Trophoblast cell (in vitro differentiated cells and primary cell): Measurements from ENCODE around the gene KNSTRN.
A peak's percentile ranks its signal among the peaks of the same experiment; 100 is the strongest.

ENCODE experiments used
- DNase-seq, 2 donors: peaks; one replicate each; pipeline ENCODE4 v3.0.0-alpha.2; 2016
- H2AFZ ChIP-seq: 2 replicates; pipeline ENCODE4 v1.6.1; 2013; ENCODE audit warnings: low read length, moderate library complexity, mild to moderate bottlenecking; ENCODE audit not compliant: insufficient read depth, poor library complexity
- H2AK5ac ChIP-seq: 2 replicates; pipeline ENCODE4 v1.6.1; 2013; ENCODE audit warnings: mild to moderate bottlenecking, low read length
- H2BK120ac ChIP-seq: 2 replicates; pipeline ENCODE4 v1.6.1; 2013; ENCODE audit warnings: low read length, mild to moderate bottlenecking, moderate library complexity; ENCODE audit not compliant: insufficient read depth, poor library complexity
- H2BK12ac ChIP-seq: 2 replicates; pipeline ENCODE4 v1.6.1; 2013; ENCODE audit warnings: mild to moderate bottlenecking, low read length, moderate library complexity
- H2BK5ac ChIP-seq: 2 replicates; pipeline ENCODE4 v1.6.1; 2013; ENCODE audit warnings: low read length, low read depth, moderate library complexity, mild to moderate bottlenecking; ENCODE audit not compliant: poor library complexity
- H3K14ac ChIP-seq: 2 replicates; pipeline ENCODE4 v1.6.1; 2013; ENCODE audit warnings: mild to moderate bottlenecking, low read length
- H3K18ac ChIP-seq: 2 replicates; pipeline ENCODE4 v1.6.1; 2013; ENCODE audit warnings: mild to moderate bottlenecking, low read length
- H3K23ac ChIP-seq: 2 replicates; pipeline ENCODE4 v1.6.1; 2013; ENCODE audit warnings: low read length
- H3K27ac ChIP-seq: 2 replicates; pipeline ENCODE4 v1.5.1; 2013; ENCODE audit warnings: low read depth, mild to moderate bottlenecking, inconsistent platforms, low read length, moderate library complexity
- H3K27me3 ChIP-seq: 2 replicates; pipeline ENCODE4 v1.6.1; 2013; ENCODE audit warnings: inconsistent platforms, mild to moderate bottlenecking, low read length, moderate library complexity; ENCODE audit not compliant: insufficient read depth
- H3K36me3 ChIP-seq, 2 experiments: 1 replicate in 1 of 2; 2 replicates in 1 of 2; pipeline ENCODE4 v1.6.1; 2013; ENCODE audit warnings: low read length in 2 of 2, mild to moderate bottlenecking in 2 of 2, moderate library complexity in 1 of 2; ENCODE audit not compliant: insufficient read depth in 2 of 2, control insufficient read depth in 1 of 2
- H3K4ac ChIP-seq: 2 replicates; pipeline ENCODE4 v1.6.1; 2013; ENCODE audit warnings: low read depth, mild to moderate bottlenecking, low read length, moderate library complexity
- H3K4me1 ChIP-seq, 2 experiments: 1 replicate in 1 of 2; 2 replicates in 1 of 2; pipeline ENCODE4 v1.6.1; 2013; ENCODE audit warnings: low read length in 2 of 2, mild to moderate bottlenecking in 2 of 2, moderate library complexity in 1 of 2; ENCODE audit not compliant: insufficient read depth in 2 of 2, control insufficient read depth in 1 of 2
- H3K4me2 ChIP-seq: 2 replicates; pipeline ENCODE4 v1.6.1; 2013; ENCODE audit warnings: inconsistent platforms, mild to moderate bottlenecking, low read length, moderate library complexity
- H3K4me3 ChIP-seq: 2 replicates; pipeline ENCODE4 v1.5.1; 2013; ENCODE audit warnings: mild to moderate bottlenecking, low read depth, low read length, inconsistent platforms
- H3K79me1 ChIP-seq: one replicate; pipeline ENCODE4 v1.6.1; 2013; ENCODE audit warnings: low read length
- H3K79me2 ChIP-seq: 2 replicates; pipeline ENCODE4 v1.6.1; 2013; ENCODE audit warnings: low read length, mild to moderate bottlenecking; ENCODE audit not compliant: control insufficient read depth, insufficient read depth, poor library complexity
- H3K9ac ChIP-seq: 2 replicates; pipeline ENCODE4 v1.6.1; 2013; ENCODE audit warnings: mild to moderate bottlenecking, low read length
- H3K9me3 ChIP-seq: 2 replicates; pipeline ENCODE4 v1.6.1; 2013; ENCODE audit warnings: low read depth, mild to moderate bottlenecking, control low read depth, inconsistent platforms, low read length; ENCODE audit not compliant: insufficient read depth
- H4K12ac ChIP-seq: 2 replicates; pipeline ENCODE4 v1.6.1; 2013; ENCODE audit warnings: low read depth, mild to moderate bottlenecking, low read length, moderate library complexity
- H4K8ac ChIP-seq: 2 replicates; pipeline ENCODE4 v1.6.1; 2013; ENCODE audit warnings: low read depth, mild to moderate bottlenecking, low read length, moderate library complexity
- H4K91ac ChIP-seq: one replicate; pipeline ENCODE4 v1.6.1; 2013; ENCODE audit warnings: low read depth, mild to moderate bottlenecking, low read length, moderate library complexity
- WGBS: extraction: QIAGEN DNeasy Blood & Tissue Kit; methylation state at CpG from one replicate; pipeline ENCODE4 v1.1.7; 2013; ENCODE audit warnings: missing lambda C conversion rate; ENCODE audit not compliant: insufficient read length, insufficient coverage; ENCODE audit errors: extremely low coverage; 5-methylcytosine and 5-hydroxymethylcytosine counted together

KNSTRN gene

DNA sequence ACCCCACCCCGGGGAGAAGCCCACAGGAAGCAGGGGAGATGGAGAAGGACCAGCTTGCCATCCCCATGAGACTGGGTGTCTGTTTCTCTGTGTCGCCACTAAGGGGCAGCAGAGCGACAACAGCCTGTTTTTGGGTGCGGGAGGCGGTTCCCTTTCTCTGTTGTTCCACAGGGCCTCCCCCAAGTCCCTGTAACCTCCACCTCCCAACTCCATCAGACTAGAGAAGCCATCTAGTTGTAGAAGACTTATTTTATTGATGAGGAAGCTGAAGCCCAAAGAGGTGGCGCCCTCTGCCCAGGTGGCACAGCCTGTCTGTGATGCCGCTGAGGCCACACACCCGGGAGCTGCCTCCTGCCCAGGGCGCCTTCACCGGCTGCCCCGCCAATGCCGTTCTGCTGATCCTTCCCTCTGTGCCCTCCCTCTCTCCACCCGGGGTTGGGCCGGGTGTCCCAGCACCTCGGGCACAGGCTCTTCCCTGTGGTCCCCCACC, 37.8 kb upstream of the KNSTRN start:
- Histone ChIP-seq H2AFZ (no peak overlapping the region), H3K18ac (no peak overlapping the region), H4K8ac (no peak overlapping the region), H3K27ac (no peak overlapping the region), H3K9me3 (peaks cover 2% of the 10 kb centered on the region), H3K4me2 (no peak overlapping the region), H4K91ac (no peak overlapping the region), H3K4ac (no peak overlapping the region), H3K4me1 (peaks cover 0 to 3% of the 10 kb centered on the region in 2 experiments), H2BK120ac (no peak overlapping the region), H4K12ac (no peak overlapping the region), H3K36me3 (no peaks in the 10 kb centered on the region), H3K23ac (no peak overlapping the region), H3K4me3 (no peak overlapping the region), H2BK12ac (no peak overlapping the region), H3K79me1 (no peaks in the 10 kb centered on the region), H2BK5ac (no peak overlapping the region), H3K79me2 (no peaks in the 10 kb centered on the region), H3K27me3 (no peaks in the 10 kb centered on the region), H2AK5ac (no peak overlapping the region), H3K14ac (no peak overlapping the region), H3K9ac (no peak overlapping the region)
- DNase-seq, result peak in 1 of 2 donors; percentile 57
- no CpG with 5 or more reads among the region's 15 CpGs for WGBS

DNA sequence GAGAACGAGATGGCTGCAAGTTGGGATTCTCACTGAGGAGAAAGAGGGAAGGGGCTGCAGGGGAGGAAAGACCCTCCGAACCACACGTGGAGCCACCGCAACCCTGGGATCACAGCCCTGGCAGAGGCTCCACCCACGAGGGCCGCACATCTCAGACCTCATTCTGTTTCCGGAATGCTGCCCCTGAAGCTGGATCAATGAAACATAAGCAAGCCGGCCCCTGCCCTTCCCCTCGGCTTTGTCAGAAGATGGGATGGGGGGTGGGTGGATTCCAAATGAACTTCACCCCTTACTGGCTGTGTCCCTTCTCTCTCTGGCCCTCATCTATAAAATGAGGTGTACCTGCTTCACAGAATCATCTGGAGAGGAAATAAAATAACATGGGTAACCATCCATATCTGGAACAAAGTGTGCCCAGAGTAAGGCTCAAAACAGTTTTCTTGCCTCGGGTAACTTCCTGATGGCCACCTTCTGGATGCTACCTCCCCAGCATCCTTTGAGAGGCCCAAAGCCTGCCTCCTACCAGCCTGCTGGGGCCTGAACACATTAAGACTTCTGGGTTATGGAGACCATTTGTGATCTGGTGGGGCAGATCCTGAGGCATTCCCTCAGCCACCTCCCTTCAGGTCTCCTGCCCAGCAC, 37.2 kb upstream of the KNSTRN start:
- H4K8ac ChIP-seq, result no peak overlapping the region
- no peak overlapping the region for H3K4ac ChIP-seq
- H3K27me3 ChIP-seq, result no peaks in the 10 kb centered on the region
- no peaks in the 10 kb centered on the region for H3K79me2 ChIP-seq
- peaks cover 2% of the 10 kb centered on the region for H3K9me3 ChIP-seq
- H3K36me3 ChIP-seq, result no peaks in the 10 kb centered on the region
- no peaks in the 10 kb centered on the region for H3K79me1 ChIP-seq
- no peak overlapping the region for H3K18ac ChIP-seq
- H2AFZ ChIP-seq, result no peak overlapping the region
- H2BK12ac ChIP-seq, result no peak overlapping the region
- WGBS, result no CpG with 5 or more reads among the region's 10 CpGs
- H2AK5ac ChIP-seq, result no peak overlapping the region
- no peak overlapping the region for H3K4me2 ChIP-seq
- peaks cover 0 to 3% of the 10 kb centered on the region in 2 experiments for H3K4me1 ChIP-seq
- H2BK5ac ChIP-seq, result no peak overlapping the region
- no peak overlapping the region for H4K91ac ChIP-seq
- H2BK120ac ChIP-seq, result no peak overlapping the region
- no peak overlapping the region for H3K4me3 ChIP-seq
- no peak for DNase-seq
- no peak overlapping the region for H3K23ac ChIP-seq
- H3K9ac ChIP-seq, result no peak overlapping the region
- H4K12ac ChIP-seq, result no peak overlapping the region
- no peak overlapping the region for H3K14ac ChIP-seq
- H3K27ac ChIP-seq, result no peak overlapping the region

DNA sequence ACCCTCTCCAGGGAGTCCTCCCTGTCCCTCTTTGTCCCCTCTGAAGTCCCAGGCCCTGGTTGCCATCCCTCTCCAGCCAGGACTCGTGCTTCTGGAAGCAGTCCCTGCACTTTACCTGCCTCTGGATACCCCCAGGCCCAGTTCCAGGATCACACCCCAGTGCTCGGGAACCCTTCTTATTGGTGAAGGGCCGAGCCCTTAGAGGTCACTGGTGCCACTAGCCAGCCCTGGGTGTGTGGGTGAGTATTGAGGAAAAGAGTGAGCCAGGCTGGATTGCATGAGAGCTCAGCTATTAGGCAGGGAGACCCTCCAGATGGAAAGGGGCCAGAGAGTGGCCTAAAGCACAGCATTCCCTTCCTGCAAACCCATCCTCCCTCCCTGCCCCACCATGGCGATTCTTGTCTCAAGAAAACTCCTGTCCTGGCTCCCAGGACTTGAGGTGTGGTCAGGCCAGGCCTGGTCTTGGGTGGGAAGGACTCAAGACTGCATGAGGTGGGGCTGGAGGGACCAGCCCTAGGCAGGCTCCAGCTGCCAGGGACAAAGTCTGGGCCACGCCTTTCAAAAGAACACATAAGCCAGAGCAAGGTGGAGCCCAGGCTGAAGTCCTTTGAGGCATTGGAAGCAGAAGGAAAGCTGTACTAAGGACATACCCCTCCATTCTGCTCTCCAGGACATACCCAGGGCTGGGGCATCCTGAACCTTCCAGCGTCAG, 36.5 kb upstream of the KNSTRN start:
- peaks cover 2% of the 10 kb centered on the region for H3K9me3 ChIP-seq

GRCh38 chr15:40346579-40347558, 35.7 kb upstream of the KNSTRN start:
- no peaks in the 10 kb centered on the region for H3K79me2 ChIP-seq
- H2BK12ac ChIP-seq, result no peak overlapping the region
- H3K9ac ChIP-seq, result no peak overlapping the region
- no peak overlapping the region for H3K27ac ChIP-seq
- H3K4me1 ChIP-seq, result no peaks in the 10 kb centered on the region
- H3K4me2 ChIP-seq, result no peak overlapping the region
- peaks cover 2% of the 10 kb centered on the region for H3K9me3 ChIP-seq
- no peak overlapping the region for H2AFZ ChIP-seq
- H3K79me1 ChIP-seq, result no peaks in the 10 kb centered on the region
- H3K14ac ChIP-seq, result no peak overlapping the region
- H2BK120ac ChIP-seq, result no peak overlapping the region
- no peak overlapping the region for H4K8ac ChIP-seq
- no peak overlapping the region for H4K12ac ChIP-seq
- H3K18ac ChIP-seq, result no peak overlapping the region
- no peak for DNase-seq
- WGBS, result no CpG with 5 or more reads among the region's 15 CpGs
- H3K27me3 ChIP-seq, result no peaks in the 10 kb centered on the region
- H3K23ac ChIP-seq, result no peak overlapping the region
- no peaks in the 10 kb centered on the region for H3K36me3 ChIP-seq
- H2BK5ac ChIP-seq, result no peak overlapping the region
- H3K4ac ChIP-seq, result no peak overlapping the region
- no peak overlapping the region for H2AK5ac ChIP-seq
- H3K4me3 ChIP-seq, result no peak overlapping the region
- H4K91ac ChIP-seq, result no peak overlapping the region

More for the DNA sequence above, 36.5 kb upstream of the KNSTRN start:
- no peaks in the 10 kb centered on the region for H3K4me1 ChIP-seq
- H3K4me2 ChIP-seq, result no peak overlapping the region
- H2BK120ac ChIP-seq, result no peak overlapping the region
- H3K18ac ChIP-seq, result no peak overlapping the region
- H3K27me3 ChIP-seq, result no peaks in the 10 kb centered on the region
- no CpG with 5 or more reads among the region's 6 CpGs for WGBS
- no peak overlapping the region for H4K8ac ChIP-seq
- no peak overlapping the region for H2BK12ac ChIP-seq
- H3K4me3 ChIP-seq, result no peak overlapping the region
- no peak overlapping the region for H3K14ac ChIP-seq
- no peaks in the 10 kb centered on the region for H3K36me3 ChIP-seq
- H3K4ac ChIP-seq, result no peak overlapping the region
- H2AFZ ChIP-seq, result no peak overlapping the region
- H3K79me2 ChIP-seq, result no peaks in the 10 kb centered on the region
- no peak overlapping the region for H3K9ac ChIP-seq
- no peak overlapping the region for H2AK5ac ChIP-seq
- no peaks in the 10 kb centered on the region for H3K79me1 ChIP-seq
- no peak overlapping the region for H4K91ac ChIP-seq
- no peak for DNase-seq
- no peak overlapping the region for H3K27ac ChIP-seq
- no peak overlapping the region for H3K23ac ChIP-seq
- H4K12ac ChIP-seq, result no peak overlapping the region
- no peak overlapping the region for H2BK5ac ChIP-seq
